GM12878 (cell line): ENCODE results near the gene COL4A2. TPM values are rescaled to one million over a fixed set of nuclear protein-coding genes. Genes with fewer than 3 reads are reported as not detected.

ENCODE experiments used
- ATAC-seq: fragments of 200-7000 bp; cut with Tn5 transposase; 3 replicates; pipeline ENCODE4 v1.9.1; 2020; ENCODE audit warnings: mild to moderate bottlenecking, moderate library complexity
- BruUV-seq: library from RNA; stranded (reverse); fragments of 400-500 nt; replicated peaks from 2 replicates; lab custom pipeline; 2021; lab: Mats Ljungman, UMichigan
- CTCF ChIA-PET: fragments of 300-600 bp; sonication (Branson Sonifier 250); formaldehyde crosslinking; extraction: SDS; loops from one replicate; lab custom pipeline; 2021; ENCODE audit warnings: inconsistent platforms; lab: Yijun Ruan, JAX
- POLR2A ChIA-PET: fragments of 350-600 bp; formaldehyde crosslinking; extraction: SDS; loops from one replicate; lab custom pipeline; 2021; ENCODE audit warnings: inconsistent platforms; lab: Charles Lee
- RAD21 ChIA-PET: fragments of 300-600 bp; sonication (Branson Sonifier 250); formaldehyde crosslinking; loops from one replicate; lab custom pipeline; 2023; ENCODE audit warnings: antibody characterized with exemption; ENCODE audit not compliant: unreplicated experiment; lab: Charles Lee
- SMC1A ChIA-PET: fragments of 300-600 bp; sonication (Branson Sonifier 250); formaldehyde crosslinking; loops from one replicate; lab custom pipeline; 2023; ENCODE audit not compliant: unreplicated experiment, uncharacterized antibody; lab: Charles Lee
- DNase-seq: peaks from one replicate; pipeline ENCODE4 v3.0.0-alpha.2; 2011; ENCODE audit warnings: low read depth, low spot score
- FAIRE-seq: peaks from 3 replicates; lab custom pipeline; 2011; peaks lifted over from hg19 to GRCh38; lab: Jason Lieb, UNC
- H2AFZ ChIP-seq: 2 replicates; pipeline ENCODE4 v1.6.0; 2011; ENCODE audit warnings: low read depth, low read length, control low read depth; ENCODE audit not compliant: control insufficient read depth
- H3K27ac ChIP-seq: 2 replicates; pipeline ENCODE4 v1.5.1; 2011; ENCODE audit warnings: control low read depth; ENCODE audit not compliant: control insufficient read depth, insufficient read depth
- H3K27me3 ChIP-seq, 2 experiments: replicated peaks in 1 of 2; 2 replicates each; pipeline versions ENCODE4 v1.6.0 to v1.6.1; 2011; ENCODE audit warnings: low read length in 1 of 2; ENCODE audit not compliant: control insufficient read depth in 2 of 2, insufficient read depth in 2 of 2
- H3K36me3 ChIP-seq, 2 experiments: 2 replicates each; pipeline ENCODE4 v1.5.1; 2011; ENCODE audit warnings: low read length in 1 of 2; ENCODE audit not compliant: control insufficient read depth in 2 of 2, insufficient read depth in 2 of 2
- H3K4me1 ChIP-seq: 2 replicates; pipeline ENCODE4 v1.6.1; 2011; ENCODE audit warnings: mild to moderate bottlenecking, low read length, moderate library complexity, mixed read lengths; ENCODE audit not compliant: control insufficient read depth, insufficient read depth
- H3K4me2 ChIP-seq: 2 replicates; pipeline ENCODE4 v1.6.0; 2011; ENCODE audit warnings: control low read depth; ENCODE audit not compliant: control insufficient read depth, insufficient read depth
- H3K4me3 ChIP-seq: fragments of 200-600 bp; sonication (generic); 2 replicates; pipeline ENCODE4 v1.5.1; 2016
- H3K79me2 ChIP-seq: 2 replicates; pipeline ENCODE4 v1.6.0; 2011; ENCODE audit warnings: low read length; ENCODE audit not compliant: control insufficient read depth, insufficient read depth
- H3K9ac ChIP-seq: 2 replicates; pipeline ENCODE4 v1.8.0; 2011; ENCODE audit warnings: low read length, control low read depth, mixed read lengths; ENCODE audit not compliant: control insufficient read depth, insufficient read depth
- H3K9me3 ChIP-seq: replicated peaks from 3 replicates; pipeline ENCODE4 v1.5.1; 2011; ENCODE audit warnings: mild to moderate bottlenecking, low read length; ENCODE audit not compliant: control insufficient read depth, insufficient read depth
- H4K20me1 ChIP-seq: 2 replicates; pipeline ENCODE4 v1.6.0; 2011; ENCODE audit not compliant: control insufficient read depth, insufficient read depth
- EP300 ChIP-seq, 2 experiments: fragments of 150-350 bp in 1 of 2; IDR thresholded peaks; 2 replicates each; pipeline ENCODE4 v1.6.1; 2011 to 2012; ENCODE audit warnings: low read depth in 2 of 2, low read length in 2 of 2, borderline replicate concordance in 1 of 2, improper control_type of control experiment in 1 of 2, inconsistent platforms in 1 of 2; ENCODE audit not compliant: control insufficient read depth in 1 of 2
- RAD21 ChIP-seq: IDR thresholded peaks from 2 replicates; pipeline ENCODE4 v1.6.1; 2011; ENCODE audit warnings: mild to moderate bottlenecking, low read depth, low read length, moderate library complexity; ENCODE audit not compliant: insufficient read depth
- SRF ChIP-seq, 2 experiments: IDR thresholded peaks; 2 replicates each; pipeline ENCODE4 v1.6.1; 2011; ENCODE audit warnings: low read depth in 2 of 2, low read length in 2 of 2, mild to moderate bottlenecking in 1 of 2, moderate library complexity in 1 of 2
- SUPT20H ChIP-seq: IDR thresholded peaks from 2 replicates; pipeline ENCODE4 v1.6.1; 2011; ENCODE audit warnings: low read depth, mild to moderate bottlenecking, low read length, moderate library complexity, borderline replicate concordance; ENCODE audit not compliant: control insufficient read depth
- WGBS: methylation state at CpG from one replicate; pipeline ENCODE4 v1.1.6; 2016; ENCODE audit warnings: low lambda C conversion rate; ENCODE audit not compliant: insufficient replicate concordance, insufficient coverage; ENCODE audit errors: missing lambda C conversion rate; 5-methylcytosine and 5-hydroxymethylcytosine counted together
- in situ Hi-C: fragments of 300-500 bp; cut with MboI; formaldehyde crosslinking; loops from 9 replicates; pipeline ENCODE4 v1.14.3; 2018; ENCODE audit warnings: mixed read lengths
- intact Hi-C: fragments of 100-400 bp; cut with micrococcal nuclease; formaldehyde crosslinking; loops from one replicate; pipeline ENCODE4 v1.14.2; 2022; ENCODE audit not compliant: unreplicated experiment
- polyA plus RNA-seq, 11 experiments: library from polyadenylated mRNA; depleted of rRNA in 4 of 11; unstranded in 6 of 11; stranded (reverse) in 5 of 11; fragments of >200 nt; fragmentation: Nextera tagmentation in 4 of 11; fragmentation: Illumina TruSeq in 1 of 11; extraction: Ambion mirVana in 4 of 11; extraction: Trizol in 1 of 11; gene quantifications; 1 replicate in 1 of 11; 2 replicates in 10 of 11; pipeline versions ENCODE4 v1.2.1 to v1.2.3, GENCODE V29; 2011 to 2016; ENCODE audit warnings: inconsistent platforms in 2 of 11, missing spikeins in 2 of 11, low read depth in 1 of 11
- total RNA-seq, 4 experiments: library from RNA; depleted of rRNA in 3 of 4; stranded (reverse); fragments of >200 nt in 3 of 4; fragmentation: Illumina TruSeq in 1 of 4; extraction: Trizol in 1 of 4; gene quantifications; 2 replicates each; pipeline versions ENCODE4 v1.2.1 to v1.2.3, GENCODE V29; 2013 to 2021

Gene COL4A2
- total and polyA plus RNA-seq, 10 of the 15 experiments (the other 5 are each of a cell fraction or from before 2014, with no cell fraction given): 0.16 to 1.6 (median 0.62) TPM; not detected in 3

DNA sequence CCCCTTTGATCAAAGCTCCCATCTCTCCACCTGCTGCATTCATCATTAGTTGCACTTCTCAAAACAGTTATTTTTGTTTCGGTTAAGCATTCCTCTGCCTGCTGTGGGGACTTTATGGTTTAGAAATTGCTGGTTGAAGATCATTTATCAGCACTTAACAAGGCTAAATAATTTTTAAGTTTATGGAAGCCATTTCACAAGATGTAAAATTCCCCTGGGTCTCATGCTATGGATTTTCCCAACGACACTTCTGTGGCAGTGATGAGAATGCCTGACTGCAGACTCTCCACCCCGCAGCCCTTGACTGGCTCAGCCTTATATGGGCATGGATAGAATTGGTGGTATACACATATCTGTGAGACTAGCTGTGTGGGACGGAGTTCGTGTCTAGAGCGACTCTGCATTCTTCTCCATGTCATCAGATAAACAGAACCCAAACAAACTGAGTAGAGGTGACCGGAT, 52.8 kb downstream of the COL4A2 start (continued):
- TF ChIP-seq EP300 (IDR thresholded peaks at IDR 0.05; ENCODE audit: borderline replicate concordance in 1 of 2, control insufficient read depth in 1 of 2, low read depth in 2 of 2, low read length in 2 of 2) (0 out of 4 replicates have a peak, but pooled peaks of 1 of the 2 experiments have one; percentile 4), SRF (IDR thresholded peaks at IDR 0.05; ENCODE audit: low read depth in 2 of 2, low read length in 2 of 2) (peak; percentile 66 to 94), RAD21 (peak; percentile 8; the same call in 1 of the 2 replicates)
- TF ChIP-seq, all 136 proteins: peak for 13

- H3K9me3 ChIP-seq: no peaks in the 10 kb centered on the region
- DNase-seq (no peak), FAIRE-seq (no peak), ATAC-seq (no peak)
- no peaks in the 10 kb centered on the region for H3K4me1 ChIP-seq
- no TSS peak for BruUV-seq
- SMC1A ChIA-PET: interaction anchor here (1.0 to 3.3 kb wide), 10 partner anchors 9 to 95 kb away, joined by 3 to 30 read pairs (median 4); no protein-coding TSS in a partner anchor
- in situ Hi-C loops (no loop called here), intact Hi-C loops (no loop called here)
- H3K4me2 ChIP-seq: no peak overlapping the region
- no peak overlapping the region for H2AFZ ChIP-seq
- no peak for TF ChIP-seq SUPT20H
- H3K27me3 ChIP-seq: no peaks in the 10 kb centered on the region
- RAD21 ChIA-PET: interaction anchor here (0.8 to 2.8 kb wide), 7 partner anchors 8 to 110 kb away, joined by 3 to 14 read pairs (median 3); no protein-coding TSS in a partner anchor
- H3K9ac ChIP-seq: no peak overlapping the region
- 35% methylated on average over 11 of the region's 11 CpGs for WGBS
- no peak overlapping the region for H3K4me3 ChIP-seq
- POLR2A ChIA-PET: interaction anchor here (0.5 to 1.4 kb wide), 4 partner anchors 12 to 1729 kb away, joined by 4 to 8 read pairs (median 5); no protein-coding TSS in a partner anchor
- H4K20me1 ChIP-seq: no peaks in the 10 kb centered on the region
- no peaks in the 10 kb centered on the region for H3K36me3 ChIP-seq
- no peaks in the 10 kb centered on the region for H3K79me2 ChIP-seq
- H3K27ac ChIP-seq: no peak overlapping the region
- CTCF ChIA-PET: interaction anchor here (0.6 to 3.1 kb wide), 9 partner anchors 8 to 245 kb away, joined by 3 to 31 read pairs (median 4); no protein-coding TSS in a partner anchor
These were observed 53.5 kb downstream of the COL4A2 start for GRCh38 chr13:110360598-110360997.
